CD4-positive, alpha-beta T cell (primary cell): ENCODE data around the gene CEACAM8. TPM values are rescaled to one million over a fixed set of nuclear protein-coding genes. Genes with fewer than 3 reads are reported as not detected.
"Not testable (repeated sequence)": the region's sequence is repeated elsewhere in the genome, so short reads cannot be mapped to it uniquely, and the experiment has no call there.

Experiments used
- ATAC-seq: fragments of 200-7000 bp; cut with Tn5 transposase; one replicate; pipeline ENCODE4 v1.10.0; 2022; ENCODE audit warnings: mild to moderate bottlenecking; ENCODE audit not compliant: poor library complexity
- CTCF ChIA-PET: fragments of 350-600 bp; sonication (Branson Sonifier 250); formaldehyde crosslinking; loops from one replicate; lab custom pipeline; 2021; ENCODE audit warnings: antibody characterized with exemption, inconsistent platforms; lab: Charles Lee
- POLR2A ChIA-PET: fragments of 350-600 bp; sonication (Branson Sonifier 250); formaldehyde crosslinking; loops from one replicate; lab custom pipeline; 2021; ENCODE audit warnings: antibody characterized with exemption, inconsistent platforms; lab: Charles Lee
- DNase-seq, 14 experiments: peaks; one replicate each; pipeline ENCODE4 v3.0.0-alpha.2; 2013 to 2020; ENCODE audit warnings: mixed read lengths in 2 of 14
- H3K27ac ChIP-seq, 2 donors: one replicate each; pipeline versions ENCODE4 v1.5.1 to v1.7.0; 2013; ENCODE audit warnings: low read length in 2 of 2, low read depth in 1 of 2, mild to moderate bottlenecking in 1 of 2
- H3K27me3 ChIP-seq, 2 experiments: 1 replicate in 1 of 2; 2 replicates in 1 of 2; pipeline versions ENCODE4 v1.6.1 to v1.7.0; 2013; ENCODE audit warnings: low read length in 2 of 2, control low read depth in 1 of 2, mild to moderate bottlenecking in 1 of 2, moderate library complexity in 1 of 2; ENCODE audit not compliant: insufficient read depth in 2 of 2, control insufficient read depth in 1 of 2
- H3K36me3 ChIP-seq: one replicate; pipeline ENCODE4 v1.6.1; 2013; ENCODE audit warnings: low read length, control low read depth; ENCODE audit not compliant: insufficient read depth
- H3K4me1 ChIP-seq: one replicate; pipeline ENCODE4 v1.6.1; 2013; ENCODE audit warnings: low read length, control low read depth; ENCODE audit not compliant: insufficient read depth
- H3K4me3 ChIP-seq: one replicate; pipeline ENCODE4 v1.5.1; 2013; ENCODE audit warnings: mild to moderate bottlenecking, low read length, moderate library complexity
- H3K9me3 ChIP-seq, 2 experiments: 1 replicate in 1 of 2; 2 replicates in 1 of 2; pipeline versions ENCODE4 v1.6.1 to v1.7.0; 2013; ENCODE audit warnings: low read length in 2 of 2, mild to moderate bottlenecking in 2 of 2, control low read depth in 1 of 2, moderate library complexity in 1 of 2; ENCODE audit not compliant: control insufficient read depth in 1 of 2, insufficient read depth in 1 of 2
- H3K27ac Mint-ChIP-seq: one replicate; pipeline ENCODE4 v1.8.0; 2020; ENCODE audit warnings: mixed read lengths
- H3K27me3 Mint-ChIP-seq: one replicate; pipeline ENCODE4 v1.8.0; 2021; ENCODE audit warnings: mixed read lengths
- H3K36me3 Mint-ChIP-seq: one replicate; pipeline ENCODE4 v1.8.0; 2021; ENCODE audit warnings: low read depth, mixed read lengths
- H3K4me1 Mint-ChIP-seq: one replicate; pipeline ENCODE4 v1.8.0; 2021; ENCODE audit warnings: low read depth, mixed read lengths
- H3K4me3 Mint-ChIP-seq: one replicate; pipeline ENCODE4 v1.8.0; 2020; ENCODE audit warnings: mild to moderate bottlenecking, mixed read lengths
- H3K9me3 Mint-ChIP-seq: one replicate; pipeline ENCODE4 v1.8.0; 2020; ENCODE audit warnings: mixed read lengths
- CTCF ChIP-seq: fragments of 200-600 bp; IDR thresholded peaks from one replicate; pipeline ENCODE4 v1.8.0; 2022; ENCODE audit warnings: antibody characterized with exemption, mild to moderate bottlenecking
- intact Hi-C, 2 experiments: fragments of 100-400 bp; cut with DNase I in 1 of 2; cut with micrococcal nuclease in 1 of 2; formaldehyde crosslinking; loops; one replicate each; pipeline versions ENCODE4 v1.15.1 to v1.9.0; 2023 to 2025; cut with DNase I, micrococcal nuclease
- total RNA-seq, 174 experiments: library from RNA in 2 of 174; stranded (reverse) in 2 of 174; gene quantifications; one replicate each; pipeline ENCODE4 v1.2.3 and lab custom pipeline; 2021 to 2026

CEACAM8 gene
- total RNA-seq, 2 experiments from 2014 or later: not detected

- intact Hi-C loops: no loop called here
- Histone ChIP-seq H3K36me3 (no peaks in the 10 kb centered on the region), H3K4me3 (no peak overlapping the region), H3K27ac (no peak overlapping the region), H3K27me3 (peaks cover 8 to 14% of the 10 kb centered on the region in 2 experiments), H3K4me1 (no peaks in the 10 kb centered on the region), H3K9me3 (peaks cover 0 to 9% of the 10 kb centered on the region in 2 experiments)
- Mint-ChIP-seq H3K27ac (no peak overlapping the region), H3K27me3 (peaks cover 37% of the 10 kb centered on the region), H3K36me3 (no peaks in the 10 kb centered on the region), H3K4me3 (no peak overlapping the region), H3K4me1 (no peaks in the 10 kb centered on the region), H3K9me3 (no peaks in the 10 kb centered on the region)
- ATAC-seq: no peak
- CTCF ChIA-PET: no interaction called here
- POLR2A ChIA-PET: no interaction called here
- TF ChIP-seq CTCF: no peak
- no peak for DNase-seq
These were observed 18.9 kb upstream of the CEACAM8 start for GRCh38 chr19:42613666-42614065.

- H3K4me3 Mint-ChIP-seq, H3K27ac Mint-ChIP-seq, H3K9me3 Mint-ChIP-seq, POLR2A ChIA-PET, H3K36me3 Mint-ChIP-seq, H3K4me1 Mint-ChIP-seq, DNase-seq, ATAC-seq, H3K4me1 ChIP-seq, intact Hi-C loops, H3K27ac ChIP-seq, H3K4me3 ChIP-seq, H3K36me3 ChIP-seq, CTCF ChIA-PET: not testable (repeated sequence)
- Histone ChIP-seq H3K27me3 (peaks cover 8 to 18% of the 10 kb centered on the region in 2 experiments), H3K9me3 (peaks cover 0 to 14% of the 10 kb centered on the region in 2 experiments)
- peaks cover 46% of the 10 kb centered on the region for H3K27me3 Mint-ChIP-seq
These were observed 15.7 kb upstream of the CEACAM8 start for GRCh38 chr19:42610401-42610915.

GRCh38 chr19:42606660-42607351 is 12.1 kb upstream of the CEACAM8 start:
- ATAC-seq (no peak), DNase-seq (peak in 12 of 14 experiments; percentile 10 to 62 (median 26))
- Histone ChIP-seq H3K4me3 (no peak overlapping the region), H3K27me3 (peaks cover 8 to 19% of the 10 kb centered on the region in 2 experiments), H3K27ac (no peak overlapping the region), H3K36me3 (no peaks in the 10 kb centered on the region), H3K4me1 (peaks cover 7% of the 10 kb centered on the region), H3K9me3 (peaks cover 0 to 14% of the 10 kb centered on the region in 2 experiments)
- CTCF ChIA-PET: interaction anchor here (1.3 kb wide), 1 partner anchor 10 kb away, joined by 5 read pairs; no protein-coding TSS in a partner anchor
- Mint-ChIP-seq H3K27ac (no peak overlapping the region), H3K36me3 (no peaks in the 10 kb centered on the region), H3K4me3 (no peak overlapping the region), H3K4me1 (no peaks in the 10 kb centered on the region), H3K9me3 (no peaks in the 10 kb centered on the region), H3K27me3 (peaks cover 52% of the 10 kb centered on the region)
- intact Hi-C loops: no loop called here
- TF ChIP-seq CTCF: peak; percentile 53
- POLR2A ChIA-PET: no interaction called here
